HFF-Myc (cell line): ENCODE results near the gene CHCHD5.
"Not testable (repeated sequence)": the region's sequence is repeated elsewhere in the genome, so short reads cannot be mapped to it uniquely, and the experiment has no call there.

Source experiments
- DNase-seq: peaks from one replicate; pipeline ENCODE4 v3.0.0-alpha.2; 2011; ENCODE audit warnings: low read depth; ENCODE audit errors: extremely low read depth
- H3K4me3 ChIP-seq: replicated peaks from 2 replicates; pipeline ENCODE4 v1.5.1; 2011; ENCODE audit warnings: low read depth, mild to moderate bottlenecking, control low read depth, low read length
- TF ChIP-seq, protein P1 (sequence below): IDR thresholded peaks from 2 replicates; pipeline ENCODE4 v1.5.1; 2012; ENCODE audit warnings: mild to moderate bottlenecking, low read depth, low read length, control low read depth; ENCODE audit errors: missing control alignments

Gene CHCHD5

DNA sequence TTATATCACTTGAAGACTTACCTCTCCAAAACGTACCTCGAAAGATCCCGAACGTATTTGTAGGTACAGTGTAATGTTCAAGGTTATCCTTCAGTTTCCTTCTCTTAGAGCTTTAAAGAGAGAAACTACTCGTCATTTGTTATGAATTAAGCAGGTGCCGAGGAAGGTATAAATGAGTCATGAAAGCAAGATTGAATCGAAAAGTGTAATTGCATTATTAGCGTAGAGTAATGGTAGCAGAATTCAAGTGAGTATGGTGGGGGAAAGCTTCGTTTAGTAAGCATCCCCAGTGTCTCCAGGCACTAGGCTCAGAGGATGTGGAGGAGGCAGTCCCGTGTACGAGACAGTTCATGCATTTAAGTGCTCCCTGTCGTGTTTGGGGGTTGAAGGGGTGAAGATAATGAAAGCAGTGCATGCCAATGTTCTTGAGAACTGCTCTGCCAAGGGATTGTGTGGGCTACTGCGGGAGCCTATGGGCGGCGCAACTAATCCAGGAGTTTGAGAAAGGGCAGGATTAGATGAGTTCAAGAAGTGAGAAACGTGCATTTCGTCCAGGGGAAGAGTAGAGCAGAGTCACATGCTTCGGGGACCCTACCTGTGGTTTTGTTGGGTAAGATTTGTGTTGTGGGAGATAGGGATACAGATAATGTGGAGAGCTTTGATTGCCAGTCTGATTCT is 41.3 kb upstream of the CHCHD5 start:
- peak overlapping the region; percentile 95 for H3K4me3 ChIP-seq
- no peak for DNase-seq
- TF ChIP-seq, protein P1, sequence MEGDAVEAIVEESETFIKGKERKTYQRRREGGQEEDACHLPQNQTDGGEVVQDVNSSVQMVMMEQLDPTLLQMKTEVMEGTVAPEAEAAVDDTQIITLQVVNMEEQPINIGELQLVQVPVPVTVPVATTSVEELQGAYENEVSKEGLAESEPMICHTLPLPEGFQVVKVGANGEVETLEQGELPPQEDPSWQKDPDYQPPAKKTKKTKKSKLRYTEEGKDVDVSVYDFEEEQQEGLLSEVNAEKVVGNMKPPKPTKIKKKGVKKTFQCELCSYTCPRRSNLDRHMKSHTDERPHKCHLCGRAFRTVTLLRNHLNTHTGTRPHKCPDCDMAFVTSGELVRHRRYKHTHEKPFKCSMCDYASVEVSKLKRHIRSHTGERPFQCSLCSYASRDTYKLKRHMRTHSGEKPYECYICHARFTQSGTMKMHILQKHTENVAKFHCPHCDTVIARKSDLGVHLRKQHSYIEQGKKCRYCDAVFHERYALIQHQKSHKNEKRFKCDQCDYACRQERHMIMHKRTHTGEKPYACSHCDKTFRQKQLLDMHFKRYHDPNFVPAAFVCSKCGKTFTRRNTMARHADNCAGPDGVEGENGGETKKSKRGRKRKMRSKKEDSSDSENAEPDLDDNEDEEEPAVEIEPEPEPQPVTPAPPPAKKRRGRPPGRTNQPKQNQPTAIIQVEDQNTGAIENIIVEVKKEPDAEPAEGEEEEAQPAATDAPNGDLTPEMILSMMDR = no peak

DNA sequence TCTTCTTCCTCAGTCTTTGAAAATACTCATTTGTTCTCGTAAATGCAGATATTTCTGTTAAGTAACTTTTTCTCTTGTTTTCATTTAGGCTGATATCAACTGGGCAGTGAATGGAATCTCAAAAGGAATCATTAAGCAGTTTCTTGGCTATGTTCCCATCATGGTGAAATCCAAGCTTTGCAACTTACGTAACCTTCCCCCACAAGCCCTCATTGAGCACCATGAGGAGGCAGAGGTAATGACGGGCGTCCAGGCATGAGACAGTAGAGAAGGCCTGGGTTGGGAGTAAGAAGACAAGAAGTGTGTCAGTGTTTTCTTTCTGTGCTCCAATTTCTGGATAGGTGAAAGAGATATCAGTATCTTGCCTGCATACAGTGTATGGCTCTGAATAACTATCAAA is 37.1 kb upstream of the CHCHD5 start:
- TF ChIP-seq, protein P1 = no peak
- DNase-seq = no peak

DNA sequence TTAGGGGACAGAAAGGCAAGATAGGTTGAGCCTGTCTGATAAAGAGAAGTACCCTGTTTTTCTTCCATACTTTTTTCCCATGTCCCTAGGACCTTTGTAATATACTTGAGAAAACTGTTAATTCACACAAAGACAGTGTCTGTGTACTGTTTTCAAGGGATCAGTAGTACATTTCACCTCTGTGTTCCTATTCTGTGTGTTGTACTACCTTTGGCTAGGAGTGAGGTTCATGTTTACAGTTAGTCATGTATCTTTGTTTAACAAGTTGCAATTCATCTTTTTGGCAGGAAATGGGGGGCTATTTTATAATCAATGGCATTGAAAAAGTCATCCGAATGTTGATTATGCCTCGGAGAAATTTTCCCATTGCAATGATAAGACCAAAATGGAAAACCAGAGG is 35.4 kb upstream of the CHCHD5 start:
- DNase-seq = no peak
- TF ChIP-seq, protein P1 = no peak
- H3K4me3 ChIP-seq = no peak overlapping the region

More for the DNA sequence above, 37.1 kb upstream of the CHCHD5 start:
- no peak overlapping the region for H3K4me3 ChIP-seq

DNA sequence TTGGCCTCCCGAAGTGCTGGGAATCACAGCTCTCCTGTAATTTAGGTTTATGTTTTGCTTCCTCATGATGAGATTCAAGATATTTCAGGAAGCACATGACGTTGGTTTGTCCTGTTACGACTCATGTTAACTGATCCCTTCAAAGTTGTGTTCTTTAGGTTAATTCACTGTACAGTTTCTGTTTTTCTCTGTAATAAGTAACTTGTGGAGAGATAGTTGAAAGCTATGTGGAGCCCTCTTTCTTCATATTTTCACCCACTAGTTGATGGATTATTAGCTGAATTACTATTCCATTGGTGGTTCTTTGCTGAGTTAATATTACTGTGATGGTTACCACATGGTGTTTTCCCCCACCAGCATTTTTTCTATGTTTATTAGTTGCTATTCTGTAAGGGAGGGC is 18.3 kb upstream of the CHCHD5 start:
- H3K4me3 ChIP-seq = no peak overlapping the region
- TF ChIP-seq, protein P1 = no peak
- DNase-seq = no peak

DNA sequence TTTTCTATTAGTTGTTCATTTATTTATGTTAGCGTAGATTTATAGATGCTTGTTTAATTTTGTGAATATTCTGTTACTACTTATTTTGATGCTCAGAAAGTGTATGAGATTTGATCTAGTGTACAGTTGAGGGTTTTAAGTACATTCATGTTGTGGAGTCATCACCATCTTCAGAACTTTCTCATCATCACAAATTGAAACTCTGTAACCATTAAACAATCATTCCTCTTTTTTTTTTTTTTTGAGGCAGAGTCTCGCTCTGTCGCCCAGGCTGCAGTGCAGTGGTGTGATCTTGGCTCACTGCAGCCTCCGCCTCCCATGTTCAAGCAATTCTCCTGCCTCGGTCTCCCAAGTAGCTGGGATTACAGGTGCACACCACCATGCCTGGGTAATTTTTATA is 17.9 kb upstream of the CHCHD5 start:
- not testable (repeated sequence) for DNase-seq, H3K4me3 ChIP-seq

DNA sequence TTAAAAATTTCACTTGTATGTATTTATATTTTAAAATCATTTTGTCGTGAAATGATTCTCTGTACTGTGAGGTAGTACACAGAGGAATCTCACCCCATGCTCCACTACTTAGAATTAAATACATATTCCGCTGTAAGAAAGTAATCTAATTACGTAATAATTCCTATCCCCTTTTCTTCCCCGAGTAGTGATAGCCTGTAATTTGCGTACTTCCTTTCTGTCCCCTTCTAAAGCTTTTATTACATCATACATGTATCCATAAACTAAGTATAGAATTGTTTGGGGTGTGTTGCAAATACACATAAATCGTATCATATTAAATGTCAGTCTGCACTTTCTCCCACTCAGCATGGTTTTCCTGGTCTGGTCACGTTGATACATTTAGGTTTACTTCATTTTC is 12.4 kb upstream of the CHCHD5 start:
- TF ChIP-seq, protein P1 = no peak
- H3K4me3 ChIP-seq = no peak overlapping the region
- no peak for DNase-seq

DNA sequence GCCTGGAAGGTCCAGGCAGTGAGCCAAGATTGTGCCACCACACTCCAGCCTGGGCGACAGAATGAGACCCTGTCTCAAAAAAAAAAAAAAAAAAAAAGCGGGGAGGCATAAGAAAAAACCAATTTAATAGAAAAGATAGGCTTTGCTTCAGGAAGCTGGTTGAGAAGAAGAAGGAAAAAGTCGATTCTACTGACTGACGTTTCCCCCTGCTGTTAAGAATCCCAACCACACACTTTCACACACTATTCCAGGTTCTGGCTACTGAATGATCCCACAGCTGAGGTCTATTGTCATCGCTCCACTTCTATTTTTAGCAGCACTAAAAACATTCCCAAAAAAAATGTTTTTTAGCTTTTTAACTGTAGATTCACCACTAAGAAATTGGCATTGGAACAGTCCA is 6.7 kb upstream of the CHCHD5 start:
- TF ChIP-seq, protein P1 = peak; percentile 10
- DNase-seq = no peak
- H3K4me3 ChIP-seq = no peak overlapping the region
